Spleen (tissue), 11 donors: ENCODE results near the gene SPAG5. TPM values are rescaled to one million over a fixed set of nuclear protein-coding genes. Genes with fewer than 3 reads are reported as not detected.
A peak's percentile ranks its signal among the peaks of the same experiment; 100 is the strongest.

ENCODE experiments used
- DNase-seq: peaks from one replicate; pipeline ENCODE4 v3.0.0-alpha.2; 2020
- H3K27ac ChIP-seq, 8 donors: fragments of 200-600 bp; sonication (generic) in 7 of 8; 1 replicate in 4 of 8; 2 replicates in 4 of 8; pipeline versions ENCODE4 v1.5.0 to v1.8.0; 2016 to 2021; ENCODE audit warnings: inconsistent platforms in 4 of 8, mild to moderate bottlenecking in 4 of 8, moderate library complexity in 1 of 8
- H3K27me3 ChIP-seq, 7 donors: fragments of 200-600 bp; sonication (generic) in 6 of 7; replicated peaks in 1 of 7; 1 replicate in 4 of 7; 2 replicates in 3 of 7; pipeline versions ENCODE4 v1.5.0 to v1.8.0; 2016 to 2021; ENCODE audit warnings: inconsistent platforms in 3 of 7, mild to moderate bottlenecking in 1 of 7
- H3K36me3 ChIP-seq, 6 donors: fragments of 200-600 bp; sonication (generic) in 5 of 6; 1 replicate in 4 of 6; 2 replicates in 2 of 6; pipeline versions ENCODE4 v1.5.0 to v1.8.0; 2016 to 2021; ENCODE audit warnings: inconsistent platforms in 2 of 6
- H3K4me1 ChIP-seq, 6 donors: fragments of 200-600 bp; sonication (generic) in 5 of 6; 1 replicate in 3 of 6; 2 replicates in 3 of 6; pipeline versions ENCODE4 v1.5.0 to v1.8.0; 2016 to 2021; ENCODE audit warnings: inconsistent platforms in 3 of 6
- H3K4me3 ChIP-seq, 8 donors: fragments of 200-600 bp; sonication (generic) in 7 of 8; 1 replicate in 4 of 8; 2 replicates in 4 of 8; pipeline versions ENCODE4 v1.5.0 to v1.8.0; 2016 to 2021; ENCODE audit warnings: inconsistent platforms in 4 of 8, mild to moderate bottlenecking in 4 of 8, moderate library complexity in 2 of 8
- H3K9me3 ChIP-seq, 8 donors: fragments of 200-600 bp; sonication (generic) in 7 of 8; 1 replicate in 4 of 8; 2 replicates in 4 of 8; pipeline versions ENCODE4 v1.5.0 to v1.8.0; 2016 to 2021; ENCODE audit warnings: inconsistent platforms in 4 of 8
- POLR2A ChIP-seq, 3 donors: fragments of 450-650 bp; IDR thresholded peaks; one replicate each; pipeline ENCODE4 v1.5.1; 2017; ENCODE audit warnings: antibody characterized with exemption in 3 of 3, mild to moderate bottlenecking in 1 of 3
- POLR2AphosphoS5 ChIP-seq, 3 donors: sonication (generic); formaldehyde crosslinking; IDR thresholded peaks; one replicate each; pipeline ENCODE4 v1.5.1; 2017; ENCODE audit warnings: antibody characterized with exemption in 3 of 3
- WGBS, 5 donors: extraction: QIAGEN DNeasy Blood & Tissue Kit in 3 of 5; methylation state at CpG; one replicate each; pipeline versions ENCODE4 v1.1.5 to v1.1.7; 2013 to 2018; 5-methylcytosine and 5-hydroxymethylcytosine counted together
- intact Hi-C: fragments of 100-400 bp; cut with DNase I; formaldehyde crosslinking; loops from one replicate; pipeline ENCODE4 v1.15.0; 2023; ENCODE audit warnings: low total_unique reads
- polyA plus RNA-seq, 3 donors: library from polyadenylated mRNA; stranded (reverse); fragments of 200-250 nt; gene quantifications; one replicate each; pipeline ENCODE4 v1.2.1, GENCODE V29; 2013
- total RNA-seq, 7 donors: library from RNA; depleted of rRNA in 3 of 7; stranded (reverse); fragments of >200 nt in 3 of 7; fragmentation: NEBNext Ultra II Directional in 4 of 7; extraction: Animal tissue kit (Norgen Biotek cat#: 25700) in 4 of 7; gene quantifications; one replicate each; pipeline versions ENCODE4 v1.1.0 to v1.2.1, GENCODE V29; 2016 to 2021
- TF ChIP-seq, protein P1 (sequence below), 11 experiments: fragments of 200-600 bp in 7 of 11; fragments of 450-650 bp in 4 of 11; sonication (generic) in 4 of 11; IDR thresholded peaks in 8 of 11; conservative IDR thresholded peaks in 3 of 11; 1 replicate in 7 of 11; 2 replicates in 4 of 11; pipeline versions ENCODE4 v1.4.0 to v1.8.0; 2016 to 2021; ENCODE audit warnings: antibody characterized with exemption in 11 of 11, inconsistent platforms in 4 of 11, mild to moderate bottlenecking in 1 of 11
- donor health status: healthy with polysubstance abuse.
- donor health status: DM: no; HTN: no; CAD: no; lungs with moderate emphysema.
- donor health status: DM: no; HTN: no; CAD: no.
- donor health status: Bipolar disorder and iron deficiency.
- donor health status: healthy.
- donor health status: DM: no; HTN: no; CAD: no.
- donor health status: DM: yes; HTN: yes; CAD: no.

The SPAG5 gene
- total and polyA plus RNA-seq, 10 donors, result 6.2 to 19.7 (median 14.6) TPM

DNA sequence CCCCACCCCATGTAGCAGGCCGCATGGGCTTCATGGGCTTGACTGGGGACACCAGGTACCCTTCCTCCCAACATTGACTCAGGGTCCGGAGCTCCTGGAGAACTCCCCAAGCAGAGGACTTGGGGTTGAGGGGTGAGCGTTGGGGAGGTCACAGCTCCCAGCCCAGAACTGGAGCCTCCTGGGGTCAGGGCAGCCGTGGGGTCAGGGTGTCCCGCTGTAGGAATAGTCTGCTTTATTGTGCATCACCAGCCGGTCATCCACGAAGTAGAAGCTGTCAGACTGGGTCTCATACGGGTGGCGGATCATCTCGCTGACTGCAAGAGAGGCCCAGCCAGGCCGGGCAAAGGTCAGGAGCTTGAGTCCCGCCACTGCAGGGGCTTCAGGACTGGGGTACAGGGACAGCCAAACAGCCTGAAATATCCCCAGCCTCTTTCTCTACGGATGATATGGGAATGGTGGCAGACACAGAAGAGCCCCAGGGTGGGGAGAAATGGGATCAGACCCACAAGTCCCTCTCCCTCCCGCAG, 51.7 kb downstream of the SPAG5 start:
- Histone ChIP-seq H3K4me3 (peak overlapping the region in 1 of 8 donors; percentile 51), H3K9me3 (no peaks in the 10 kb centered on the region), H3K4me1 (peaks cover 38 to 57% (median 52%) of the 10 kb centered on the region in 6 donors), H3K27me3 (no peaks in the 10 kb centered on the region), H3K27ac (peak overlapping the region; percentile 58 to 90 (median 86)), H3K36me3 (peaks cover 0 to 20% (median 14%) of the 10 kb centered on the region in 6 donors)
- 82 to 87% (median 86%) methylated on average over 8 to 14 of the region's 14 CpGs for WGBS, 5 donors
- DNase-seq, result peak; percentile 81
- TF ChIP-seq POLR2A (IDR thresholded peaks at IDR 0.05) (no peak), POLR2AphosphoS5 (IDR thresholded peaks at IDR 0.05) (no peak)
- TF ChIP-seq, protein P1, sequence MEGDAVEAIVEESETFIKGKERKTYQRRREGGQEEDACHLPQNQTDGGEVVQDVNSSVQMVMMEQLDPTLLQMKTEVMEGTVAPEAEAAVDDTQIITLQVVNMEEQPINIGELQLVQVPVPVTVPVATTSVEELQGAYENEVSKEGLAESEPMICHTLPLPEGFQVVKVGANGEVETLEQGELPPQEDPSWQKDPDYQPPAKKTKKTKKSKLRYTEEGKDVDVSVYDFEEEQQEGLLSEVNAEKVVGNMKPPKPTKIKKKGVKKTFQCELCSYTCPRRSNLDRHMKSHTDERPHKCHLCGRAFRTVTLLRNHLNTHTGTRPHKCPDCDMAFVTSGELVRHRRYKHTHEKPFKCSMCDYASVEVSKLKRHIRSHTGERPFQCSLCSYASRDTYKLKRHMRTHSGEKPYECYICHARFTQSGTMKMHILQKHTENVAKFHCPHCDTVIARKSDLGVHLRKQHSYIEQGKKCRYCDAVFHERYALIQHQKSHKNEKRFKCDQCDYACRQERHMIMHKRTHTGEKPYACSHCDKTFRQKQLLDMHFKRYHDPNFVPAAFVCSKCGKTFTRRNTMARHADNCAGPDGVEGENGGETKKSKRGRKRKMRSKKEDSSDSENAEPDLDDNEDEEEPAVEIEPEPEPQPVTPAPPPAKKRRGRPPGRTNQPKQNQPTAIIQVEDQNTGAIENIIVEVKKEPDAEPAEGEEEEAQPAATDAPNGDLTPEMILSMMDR (IDR thresholded peaks at IDR 0.05 in 8 of 11, conservative IDR thresholded peaks at IDR 0.05 in 3 of 11), result no peak
- intact Hi-C loops, result loop anchor here (5.0 kb wide), 1 partner anchor 65 kb away; the partner anchor contains the start of gene RSKR

GRCh38 chr17:28545787-28546415, 52.9 kb downstream of the SPAG5 start:
- Histone ChIP-seq H3K27ac (no peak overlapping the region), H3K9me3 (no peaks in the 10 kb centered on the region), H3K4me3 (no peak overlapping the region), H3K4me1 (peaks cover 29 to 44% (median 41%) of the 10 kb centered on the region in 6 donors), H3K36me3 (peaks cover 0 to 20% (median 14%) of the 10 kb centered on the region in 6 donors), H3K27me3 (no peaks in the 10 kb centered on the region)
- 69 to 88% (median 82%) methylated on average over 6 of the region's 6 CpGs for WGBS, 5 donors
- DNase-seq, result peak; percentile 61
- intact Hi-C loops, result loop anchor here (5.0 kb wide), 1 partner anchor 66 kb away; the partner anchor contains the start of gene RSKR
- TF ChIP-seq POLR2A (IDR thresholded peaks at IDR 0.05) (no peak), POLR2AphosphoS5 (IDR thresholded peaks at IDR 0.05) (peak in 1 of 3 donors; percentile 7)
- TF ChIP-seq, protein P1 (IDR thresholded peaks at IDR 0.05 in 8 of 11, conservative IDR thresholded peaks at IDR 0.05 in 3 of 11), result no peak

GRCh38 chr17:28545141-28545503, 53.7 kb downstream of the SPAG5 start:
- Histone ChIP-seq H3K4me3 (no peak overlapping the region), H3K27me3 (no peaks in the 10 kb centered on the region), H3K27ac (no peak overlapping the region), H3K9me3 (no peaks in the 10 kb centered on the region), H3K36me3 (peaks cover 0 to 20% (median 14%) of the 10 kb centered on the region in 6 donors), H3K4me1 (peaks cover 21 to 37% (median 33%) of the 10 kb centered on the region in 6 donors)
- WGBS, 5 donors, result 81 to 90% (median 86%) methylated on average over 2 of the region's 2 CpGs
- intact Hi-C loops, result loop anchor here (5.0 kb wide), 1 partner anchor 67 kb away; the partner anchor contains the start of gene RSKR
- TF ChIP-seq, protein P1 (IDR thresholded peaks at IDR 0.05 in 8 of 11, conservative IDR thresholded peaks at IDR 0.05 in 3 of 11), result no peak
- TF ChIP-seq POLR2AphosphoS5 (IDR thresholded peaks at IDR 0.05) (no peak), POLR2A (IDR thresholded peaks at IDR 0.05) (no peak)
- peak; percentile 17 for DNase-seq
